ENCODE measurements around the gene TXNRD2. TPM values are rescaled to one million over a fixed set of nuclear protein-coding genes. Genes with fewer than 3 reads are reported as not detected.

Gene TXNRD2
- total RNA-seq, 1 experiment from 2014 or later = 22.9 TPM

GRCh38 chr22:19846620-19847344, 94.8 kb downstream of the TXNRD2 start:
- Histone ChIP-seq H3K4ac (ENCODE audit: low read depth, low read length) (no peak overlapping the region), H3K79me1 (ENCODE audit: insufficient read depth, low read depth, low read length, poor library complexity, severe bottlenecking) (no peaks in the 10 kb centered on the region), H3K27me3 (ENCODE audit: insufficient read depth, low read length) (no peaks in the 10 kb centered on the region), H4K91ac (ENCODE audit: insufficient read length, low read depth, low read length) (no peak overlapping the region), H3T11ph (ENCODE audit: low read length) (no peak overlapping the region), H4K20me1 (ENCODE audit: control insufficient read depth, insufficient read depth, insufficient read length) (no peaks in the 10 kb centered on the region), H3K4me1 (ENCODE audit: insufficient read depth, low read length) (no peaks in the 10 kb centered on the region), H3K9me3 (ENCODE audit: control insufficient read depth, low read depth, low read length) (no peaks in the 10 kb centered on the region), H2AFZ (ENCODE audit: low read length) (no peak overlapping the region), H4K5ac (ENCODE audit: insufficient read length, low read depth, low read length) (no peak overlapping the region), H2BK120ac (ENCODE audit: low read depth, low read length, poor library complexity, severe bottlenecking) (no peak overlapping the region), H3K56ac (ENCODE audit: insufficient read length, low read depth, low read length) (no peak overlapping the region), H3K4me2 (ENCODE audit: insufficient read depth, insufficient read length, low read length) (no peak overlapping the region), H3K9ac (ENCODE audit: extremely low read depth, insufficient read length, low read length) (no peak overlapping the region), H2BK15ac (ENCODE audit: low read depth, low read length) (no peak overlapping the region), H3K27ac (ENCODE audit: insufficient read length, low read depth, low read length) (no peak overlapping the region), H3K14ac (ENCODE audit: insufficient read depth, low read length) (no peak overlapping the region), H2BK12ac (ENCODE audit: insufficient read length, low read depth, low read length) (no peak overlapping the region), H3K18ac (ENCODE audit: insufficient read length, low read depth, low read length) (no peak overlapping the region), H2BK20ac (ENCODE audit: low read depth, low read length, poor library complexity, severe bottlenecking) (no peak overlapping the region), H2AK5ac (ENCODE audit: insufficient read length, low read length) (no peak overlapping the region), H4K8ac (replicated peaks; ENCODE audit: insufficient read length, low read depth, low read length) (no peak overlapping the region), H3K79me2 (ENCODE audit: insufficient read depth, low read length) (no peaks in the 10 kb centered on the region), H3K23ac (ENCODE audit: insufficient read length, low read depth, low read length) (no peak overlapping the region), H3K23me2 (ENCODE audit: insufficient read length, low read depth, low read length, poor library complexity, severe bottlenecking) (no peaks in the 10 kb centered on the region), H2BK5ac (ENCODE audit: insufficient read length, low read length) (no peak overlapping the region)
- no peak for DNase-seq
- no CpG with 5 or more reads among the region's 9 CpGs for WGBS (ENCODE audit: extremely low coverage, insufficient read length, low lambda C conversion rate)
- TF ChIP-seq, protein P1, sequence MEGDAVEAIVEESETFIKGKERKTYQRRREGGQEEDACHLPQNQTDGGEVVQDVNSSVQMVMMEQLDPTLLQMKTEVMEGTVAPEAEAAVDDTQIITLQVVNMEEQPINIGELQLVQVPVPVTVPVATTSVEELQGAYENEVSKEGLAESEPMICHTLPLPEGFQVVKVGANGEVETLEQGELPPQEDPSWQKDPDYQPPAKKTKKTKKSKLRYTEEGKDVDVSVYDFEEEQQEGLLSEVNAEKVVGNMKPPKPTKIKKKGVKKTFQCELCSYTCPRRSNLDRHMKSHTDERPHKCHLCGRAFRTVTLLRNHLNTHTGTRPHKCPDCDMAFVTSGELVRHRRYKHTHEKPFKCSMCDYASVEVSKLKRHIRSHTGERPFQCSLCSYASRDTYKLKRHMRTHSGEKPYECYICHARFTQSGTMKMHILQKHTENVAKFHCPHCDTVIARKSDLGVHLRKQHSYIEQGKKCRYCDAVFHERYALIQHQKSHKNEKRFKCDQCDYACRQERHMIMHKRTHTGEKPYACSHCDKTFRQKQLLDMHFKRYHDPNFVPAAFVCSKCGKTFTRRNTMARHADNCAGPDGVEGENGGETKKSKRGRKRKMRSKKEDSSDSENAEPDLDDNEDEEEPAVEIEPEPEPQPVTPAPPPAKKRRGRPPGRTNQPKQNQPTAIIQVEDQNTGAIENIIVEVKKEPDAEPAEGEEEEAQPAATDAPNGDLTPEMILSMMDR (conservative IDR thresholded peaks at IDR 0.05) = no peak
- no peak overlapping the region for H3K4me3 Mint-ChIP-seq
- no peak overlapping the region for H3K27ac Mint-ChIP-seq
- peaks cover 24 to 41% (median 35%) of the 10 kb centered on the region in 3 experiments; a peak in 6 of 7 replicates for H3K36me3 Mint-ChIP-seq (ENCODE audit: insufficient read depth in 1 of 3, low read depth in 3 of 3)
- peaks cover 19 to 28% of the 10 kb centered on the region in 2 experiments for H3K4me1 Mint-ChIP-seq
- no peaks in the 10 kb centered on the region for H3K27me3 Mint-ChIP-seq (ENCODE audit: low read depth)
- no peaks in the 10 kb centered on the region; a peak in 1 of 5 replicates for H3K9me3 Mint-ChIP-seq
